ENCODE results near the gene EFNA5.

DNA sequence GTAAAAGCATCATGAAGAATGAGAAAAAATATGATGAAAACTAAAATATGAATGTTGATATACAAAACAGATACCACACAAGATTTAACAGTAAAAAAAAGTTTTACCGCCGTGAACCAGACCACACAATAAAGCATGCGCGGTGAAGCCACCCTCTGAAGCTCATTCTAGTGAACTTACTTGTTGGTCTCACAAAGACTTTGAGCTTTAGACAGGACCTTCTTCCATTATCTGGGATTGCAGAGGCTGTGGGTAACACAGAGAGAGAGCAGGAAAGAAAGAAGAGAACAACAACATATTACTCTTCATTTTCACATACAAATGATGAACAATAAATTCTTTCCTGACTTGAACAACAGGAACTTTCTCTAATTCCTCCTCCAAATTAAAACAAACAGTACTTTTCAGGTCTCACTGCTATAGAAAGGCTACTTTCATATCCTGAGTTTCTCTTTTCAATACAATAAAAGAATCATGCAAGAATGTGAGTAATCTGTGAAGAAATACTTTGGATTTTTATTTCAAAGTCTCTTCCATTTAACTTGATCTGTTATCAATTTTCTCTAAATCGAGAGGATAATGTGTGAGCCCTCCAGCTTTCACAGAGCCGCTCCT is 283.1 kb downstream of the EFNA5 start:
- TF ChIP-seq, protein P1, sequence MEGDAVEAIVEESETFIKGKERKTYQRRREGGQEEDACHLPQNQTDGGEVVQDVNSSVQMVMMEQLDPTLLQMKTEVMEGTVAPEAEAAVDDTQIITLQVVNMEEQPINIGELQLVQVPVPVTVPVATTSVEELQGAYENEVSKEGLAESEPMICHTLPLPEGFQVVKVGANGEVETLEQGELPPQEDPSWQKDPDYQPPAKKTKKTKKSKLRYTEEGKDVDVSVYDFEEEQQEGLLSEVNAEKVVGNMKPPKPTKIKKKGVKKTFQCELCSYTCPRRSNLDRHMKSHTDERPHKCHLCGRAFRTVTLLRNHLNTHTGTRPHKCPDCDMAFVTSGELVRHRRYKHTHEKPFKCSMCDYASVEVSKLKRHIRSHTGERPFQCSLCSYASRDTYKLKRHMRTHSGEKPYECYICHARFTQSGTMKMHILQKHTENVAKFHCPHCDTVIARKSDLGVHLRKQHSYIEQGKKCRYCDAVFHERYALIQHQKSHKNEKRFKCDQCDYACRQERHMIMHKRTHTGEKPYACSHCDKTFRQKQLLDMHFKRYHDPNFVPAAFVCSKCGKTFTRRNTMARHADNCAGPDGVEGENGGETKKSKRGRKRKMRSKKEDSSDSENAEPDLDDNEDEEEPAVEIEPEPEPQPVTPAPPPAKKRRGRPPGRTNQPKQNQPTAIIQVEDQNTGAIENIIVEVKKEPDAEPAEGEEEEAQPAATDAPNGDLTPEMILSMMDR (conservative IDR thresholded peaks at IDR 0.05), result no peak
- TF ChIP-seq EZH2 (IDR thresholded peaks at IDR 0.05; ENCODE audit: low read depth), result no peak

Data from PC-9 (cell line).